GM19035 (cell line): ENCODE data around the gene TMC6.
"Not testable (repeated sequence)": the region's sequence is repeated elsewhere in the genome, so short reads cannot be mapped to it uniquely, and the experiment has no call there.

Source experiments
- ATAC-seq: cut with Tn5 transposase; IDR thresholded peaks from one replicate; pipeline ENCODE4 v1.9.1; 2021; ENCODE audit not compliant: unreplicated experiment

TMC6 gene, protein sequence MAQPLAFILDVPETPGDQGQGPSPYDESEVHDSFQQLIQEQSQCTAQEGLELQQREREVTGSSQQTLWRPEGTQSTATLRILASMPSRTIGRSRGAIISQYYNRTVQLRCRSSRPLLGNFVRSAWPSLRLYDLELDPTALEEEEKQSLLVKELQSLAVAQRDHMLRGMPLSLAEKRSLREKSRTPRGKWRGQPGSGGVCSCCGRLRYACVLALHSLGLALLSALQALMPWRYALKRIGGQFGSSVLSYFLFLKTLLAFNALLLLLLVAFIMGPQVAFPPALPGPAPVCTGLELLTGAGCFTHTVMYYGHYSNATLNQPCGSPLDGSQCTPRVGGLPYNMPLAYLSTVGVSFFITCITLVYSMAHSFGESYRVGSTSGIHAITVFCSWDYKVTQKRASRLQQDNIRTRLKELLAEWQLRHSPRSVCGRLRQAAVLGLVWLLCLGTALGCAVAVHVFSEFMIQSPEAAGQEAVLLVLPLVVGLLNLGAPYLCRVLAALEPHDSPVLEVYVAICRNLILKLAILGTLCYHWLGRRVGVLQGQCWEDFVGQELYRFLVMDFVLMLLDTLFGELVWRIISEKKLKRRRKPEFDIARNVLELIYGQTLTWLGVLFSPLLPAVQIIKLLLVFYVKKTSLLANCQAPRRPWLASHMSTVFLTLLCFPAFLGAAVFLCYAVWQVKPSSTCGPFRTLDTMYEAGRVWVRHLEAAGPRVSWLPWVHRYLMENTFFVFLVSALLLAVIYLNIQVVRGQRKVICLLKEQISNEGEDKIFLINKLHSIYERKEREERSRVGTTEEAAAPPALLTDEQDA

GRCh38 chr17:78128551-78129350, at the start of gene TMC6:
Gene TMC6 (minus strand): TSS chr17:78128755. CDS start chr17:78126832, 1,923 bp downstream.
- no peak for ATAC-seq

- ATAC-seq = peak; percentile 38
Observed at GRCh38 chr17:78176548-78177025, 48.0 kb upstream of the TMC6 start.

GRCh38 chr17:78175643-78175981, 47.1 kb upstream of the TMC6 start:
- no peak for ATAC-seq

DNA sequence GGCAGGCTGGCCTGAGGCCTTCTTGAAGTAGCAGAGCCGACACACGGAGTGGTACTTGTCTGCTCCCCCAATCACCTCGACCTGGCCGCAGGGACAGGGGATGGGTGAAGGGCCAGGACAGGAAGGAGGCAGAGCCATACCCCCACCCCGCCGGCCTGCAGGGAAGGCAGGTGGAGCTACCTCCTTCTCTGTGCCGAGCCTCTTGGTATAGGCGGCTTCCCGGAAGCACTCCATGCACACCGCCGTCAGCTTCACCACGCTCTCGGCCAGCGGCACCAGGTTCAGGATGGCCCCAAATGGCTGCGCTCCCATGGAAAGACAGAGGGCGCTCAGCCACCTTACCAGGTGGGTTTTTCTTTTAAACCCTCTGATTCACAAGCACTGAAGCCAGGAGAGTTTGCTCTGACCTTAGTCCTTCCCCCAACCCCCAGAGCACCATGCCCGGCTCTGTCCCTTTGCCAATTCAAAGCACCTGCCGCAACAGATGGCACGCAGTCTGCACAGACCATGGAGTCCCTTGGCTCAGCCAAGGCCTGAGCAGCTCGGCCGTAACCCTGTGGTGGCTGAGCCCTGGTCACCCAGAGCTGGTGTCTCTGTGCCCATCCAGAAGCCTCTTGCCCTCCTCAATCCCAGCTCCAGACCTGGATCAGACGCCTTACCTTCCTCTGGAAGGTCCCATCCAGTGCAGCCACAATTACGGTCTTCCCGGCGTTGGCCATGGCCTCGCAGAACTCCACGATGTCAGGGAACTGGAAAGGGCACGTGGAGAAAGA, 46.5 kb upstream of the TMC6 start:
- ATAC-seq = no peak

- no peak for ATAC-seq
Observed at GRCh38 chr17:78174346-78174869, 45.9 kb upstream of the TMC6 start.

DNA sequence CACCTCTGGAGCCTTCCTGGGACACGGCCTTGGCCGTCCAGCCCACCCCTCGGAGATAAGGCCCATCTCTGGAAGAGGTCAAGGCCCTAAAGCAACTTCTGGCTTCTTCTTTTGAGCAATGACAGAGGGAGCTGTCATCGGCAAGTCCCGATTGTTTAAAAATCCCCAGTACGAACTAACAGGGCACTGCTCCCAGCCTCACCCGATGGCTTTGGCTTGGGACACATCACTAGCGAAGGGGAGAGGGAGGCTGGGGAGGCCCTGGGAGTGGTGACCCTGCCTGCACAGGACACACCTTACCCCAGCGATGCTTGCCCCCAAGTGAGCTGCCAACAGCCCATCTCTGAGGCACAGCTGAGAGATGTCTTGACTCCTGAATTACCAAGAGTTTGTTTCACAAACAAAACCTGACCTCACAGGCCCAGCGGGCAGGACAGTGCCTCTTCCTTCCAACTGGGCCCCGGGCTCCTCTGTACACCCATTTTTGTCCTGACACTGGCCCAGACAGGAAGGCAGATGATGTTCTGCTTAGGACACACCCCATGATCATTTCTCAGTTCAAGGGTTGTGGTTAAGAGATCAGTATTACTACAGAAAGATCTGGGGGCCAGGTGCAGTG, 44.7 kb upstream of the TMC6 start:
- no peak for ATAC-seq

- no peak for ATAC-seq
Observed at GRCh38 chr17:78172249-78173051, 43.9 kb upstream of the TMC6 start.

- not testable (repeated sequence) for ATAC-seq
Observed at GRCh38 chr17:78171591-78172248, 43.2 kb upstream of the TMC6 start.

- ATAC-seq = no peak
Observed at GRCh38 chr17:78170692-78171590, 42.4 kb upstream of the TMC6 start.

DNA sequence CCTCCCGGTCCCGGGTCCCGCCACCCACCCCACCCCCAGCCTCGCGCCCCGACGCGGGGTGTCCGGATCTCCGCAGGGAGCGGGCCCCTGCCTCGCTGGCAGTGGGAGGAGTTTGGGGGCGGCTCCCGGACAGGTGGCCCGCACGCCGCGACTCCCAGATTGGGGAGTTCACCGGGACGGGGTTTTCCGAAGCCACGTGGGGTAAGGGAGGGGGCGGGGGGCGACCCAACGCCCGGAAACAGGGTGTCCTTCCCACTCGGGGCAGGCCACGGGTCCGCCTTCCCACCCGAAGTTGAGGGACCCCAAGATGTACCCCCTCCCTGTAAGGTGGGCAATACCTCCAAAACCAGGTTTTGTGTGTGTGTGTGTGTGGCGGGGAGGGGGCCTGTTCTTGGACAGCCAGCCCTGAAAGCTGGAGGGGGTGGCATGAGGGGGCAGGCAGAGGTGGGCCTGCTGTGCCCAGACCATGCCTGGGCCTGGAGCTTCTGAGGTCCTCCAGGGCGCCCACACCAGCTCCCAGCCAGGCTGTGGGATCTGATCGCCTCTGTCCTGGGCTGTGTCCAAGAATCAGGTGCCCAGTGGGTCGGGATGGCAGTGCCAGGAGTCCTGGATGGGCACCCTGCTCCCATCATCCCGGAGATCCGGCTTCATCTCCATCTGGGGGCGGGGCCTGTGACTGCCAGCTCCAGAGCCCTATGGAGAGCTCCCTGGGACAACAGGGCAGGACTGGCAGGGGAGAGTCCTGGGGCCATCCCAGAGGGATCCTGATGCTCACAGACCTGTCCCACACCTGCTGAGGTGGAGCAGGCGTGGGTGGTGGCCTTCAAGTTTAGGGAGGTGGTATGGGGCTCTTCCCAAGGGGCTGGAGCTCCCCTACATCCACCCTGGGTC, 40.6 kb upstream of the TMC6 start:
- ATAC-seq = peak; percentile 23

DNA sequence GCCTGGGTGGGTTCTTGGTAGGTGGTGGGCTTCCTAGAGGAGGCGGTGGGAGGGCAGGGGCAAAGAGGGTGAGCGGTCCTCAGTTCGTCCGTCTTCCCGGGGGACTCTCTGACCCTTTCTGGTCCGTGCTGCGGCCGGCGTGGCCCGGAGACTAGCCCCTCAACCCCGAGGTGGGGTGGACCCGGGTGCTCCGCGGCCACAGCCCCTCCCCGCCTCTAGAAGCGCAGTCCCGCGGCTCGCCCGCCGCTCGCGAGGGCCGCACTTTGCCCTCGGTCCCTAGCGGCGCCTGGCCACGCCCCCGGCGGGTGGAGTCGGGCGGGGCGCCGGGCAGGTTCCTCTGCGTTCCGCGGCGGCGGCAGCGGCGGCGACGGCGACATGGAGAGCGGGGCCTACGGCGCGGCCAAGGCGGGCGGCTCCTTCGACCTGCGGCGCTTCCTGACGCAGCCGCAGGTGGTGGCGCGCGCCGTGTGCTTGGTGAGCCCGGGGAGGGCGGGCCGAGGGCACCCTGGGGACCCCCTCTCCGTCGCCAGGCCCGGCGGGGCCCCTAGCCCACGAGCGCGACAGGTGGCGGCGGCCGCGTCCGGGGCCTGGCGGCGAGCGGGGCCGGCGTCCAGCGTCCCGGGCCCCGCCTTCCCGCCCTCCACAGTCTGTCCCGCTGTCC, 39.8 kb upstream of the TMC6 start, which contains the start of gene SYNGR2:
SYNGR2 (plus strand) TSS at position 340 of the 661 bp plus-strand sequence; CDS start at position 376, 36 bp downstream.
- ATAC-seq = peak; percentile 53

- no peak for ATAC-seq
Observed at GRCh38 chr17:78166416-78166815, 37.9 kb upstream of the TMC6 start.

GRCh38 chr17:78164748-78165607, 36.4 kb upstream of the TMC6 start:
- no peak for ATAC-seq

DNA sequence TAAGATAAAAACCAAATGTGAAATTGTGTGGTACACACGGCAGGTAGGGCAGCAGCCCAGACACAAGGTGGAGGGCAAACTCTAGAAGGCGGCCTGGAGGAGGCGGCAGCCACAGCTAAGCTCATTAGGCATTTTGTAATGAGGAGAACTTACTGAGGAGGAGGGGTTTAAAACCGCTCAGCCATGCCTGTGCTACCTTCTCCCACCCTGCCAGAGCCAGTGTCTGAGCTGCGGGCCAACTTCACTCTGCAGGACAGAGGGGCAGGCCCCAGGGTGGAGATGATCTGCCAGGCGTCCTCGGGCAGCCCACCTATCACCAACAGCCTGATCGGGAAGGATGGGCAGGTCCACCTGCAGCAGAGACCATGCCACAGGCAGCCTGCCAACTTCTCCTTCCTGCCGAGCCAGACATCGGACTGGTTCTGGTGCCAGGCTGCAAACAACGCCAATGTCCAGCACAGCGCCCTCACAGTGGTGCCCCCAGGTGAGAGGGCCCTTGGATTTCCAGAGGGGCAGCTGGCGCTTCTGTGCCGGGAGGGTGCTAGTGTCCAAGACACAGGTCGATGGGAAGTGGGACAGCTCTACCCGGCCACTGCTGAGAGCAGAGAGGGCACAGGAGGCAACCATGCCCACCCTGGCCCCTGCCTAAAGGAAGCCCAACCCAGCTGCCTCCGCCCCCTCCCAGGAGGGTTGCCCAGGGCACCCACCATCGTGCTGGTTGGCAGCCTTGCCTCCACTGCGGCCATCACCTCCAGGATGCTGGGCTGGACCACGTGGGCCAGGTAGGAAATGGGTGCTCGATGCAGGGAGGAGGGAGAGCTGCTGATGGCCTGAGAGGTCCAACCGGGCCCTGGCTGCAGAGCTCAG, 35.6 kb upstream of the TMC6 start:
- ATAC-seq = no peak
